Glutamatergic neuron (in vitro differentiated cells): ENCODE results near the gene GALNT11. TPM values are rescaled to one million over a fixed set of nuclear protein-coding genes. Genes with fewer than 3 reads are reported as not detected.

Source experiments
- DNase-seq: peaks from one replicate; pipeline ENCODE4 v3.0.0; 2022
- H3K27ac Mint-ChIP-seq: one replicate; pipeline ENCODE4 v1.8.0; 2020; ENCODE audit warnings: mild to moderate bottlenecking, mixed read lengths, inconsistent platforms; ENCODE audit not compliant: unreplicated experiment
- H3K27me3 Mint-ChIP-seq: one replicate; pipeline ENCODE4 v1.8.0; 2020; ENCODE audit warnings: mild to moderate bottlenecking, moderate library complexity, mixed read lengths, inconsistent platforms; ENCODE audit not compliant: unreplicated experiment
- H3K36me3 Mint-ChIP-seq: one replicate; pipeline ENCODE4 v1.8.0; 2020; ENCODE audit warnings: mild to moderate bottlenecking, mixed read lengths, inconsistent platforms; ENCODE audit not compliant: unreplicated experiment
- H3K4me1 Mint-ChIP-seq: one replicate; pipeline ENCODE4 v1.8.0; 2020; ENCODE audit warnings: mild to moderate bottlenecking, low read depth, mixed read lengths, inconsistent platforms; ENCODE audit not compliant: unreplicated experiment
- H3K4me3 Mint-ChIP-seq: one replicate; pipeline ENCODE4 v1.8.0; 2020; ENCODE audit warnings: mild to moderate bottlenecking, mixed read lengths, inconsistent platforms; ENCODE audit not compliant: unreplicated experiment
- H3K9me3 Mint-ChIP-seq: one replicate; pipeline ENCODE4 v1.8.0; 2020; ENCODE audit warnings: mild to moderate bottlenecking, moderate library complexity, mixed read lengths, inconsistent platforms; ENCODE audit not compliant: unreplicated experiment
- CTCF ChIP-seq: fragments of 200-600 bp; sonication (generic); IDR thresholded peaks from one replicate; pipeline ENCODE4 v1.5.0; 2021; ENCODE audit not compliant: partially characterized antibody, unreplicated experiment
- total RNA-seq: library from RNA; stranded (reverse); fragmentation: NEBNext Ultra II Directional; extraction: Animal tissue kit (Norgen Biotek cat#: 25700); gene quantifications from one replicate; pipeline ENCODE4 v1.2.1, GENCODE V29; 2021; ENCODE audit not compliant: unreplicated experiment

Gene GALNT11
- total RNA-seq, 1 donor from 2014 or later = 32.7 TPM

- Mint-ChIP-seq H3K4me1 (no peaks in the 10 kb centered on the region), H3K36me3 (no peaks in the 10 kb centered on the region), H3K9me3 (peaks cover 4% of the 10 kb centered on the region), H3K27ac (no peak overlapping the region), H3K27me3 (peaks cover 5% of the 10 kb centered on the region), H3K4me3 (no peak overlapping the region)
- DNase-seq = no peak
- no peak for TF ChIP-seq CTCF
Measured at GRCh38 chr7:151987748-151988529, 37.5 kb upstream of the GALNT11 start.

GRCh38 chr7:151992375-151992774, 33.1 kb upstream of the GALNT11 start:
- H3K27ac Mint-ChIP-seq = peak overlapping the region; percentile 46
- TF ChIP-seq CTCF = no peak
- H3K4me3 Mint-ChIP-seq = no peak overlapping the region
- H3K36me3 Mint-ChIP-seq = no peaks in the 10 kb centered on the region
- peak; percentile 61 for DNase-seq
- peaks cover 3% of the 10 kb centered on the region for H3K9me3 Mint-ChIP-seq
- peaks cover 3% of the 10 kb centered on the region for H3K4me1 Mint-ChIP-seq
- H3K27me3 Mint-ChIP-seq = peaks cover 2% of the 10 kb centered on the region

- no peak for TF ChIP-seq CTCF
- DNase-seq = no peak
- Mint-ChIP-seq H3K9me3 (peaks cover 3% of the 10 kb centered on the region), H3K36me3 (no peaks in the 10 kb centered on the region), H3K4me1 (peaks cover 3% of the 10 kb centered on the region), H3K27me3 (peaks cover 2% of the 10 kb centered on the region), H3K27ac (no peak overlapping the region), H3K4me3 (no peak overlapping the region)
Measured at GRCh38 chr7:151993977-151994676, 31.3 kb upstream of the GALNT11 start.

- H3K4me1 Mint-ChIP-seq = no peaks in the 10 kb centered on the region
- no peak for TF ChIP-seq CTCF
- DNase-seq = no peak
Measured at GRCh38 chr7:151999424-152000090, 25.9 kb upstream of the GALNT11 start.

More at GRCh38 chr7:151999424-152000090, 25.9 kb upstream of the GALNT11 start:
- Mint-ChIP-seq H3K9me3 (peaks cover 2% of the 10 kb centered on the region), H3K36me3 (peaks cover 8% of the 10 kb centered on the region), H3K4me3 (no peak overlapping the region), H3K27ac (no peak overlapping the region), H3K27me3 (peaks cover 2% of the 10 kb centered on the region)
